SKM-1 treated with dmso at 0.1 percent for 144 hours (cell line): ENCODE data around the gene GALK1.
"Not testable (repeated sequence)": the region's sequence is repeated elsewhere in the genome, so short reads cannot be mapped to it uniquely, and the experiment has no call there.

Experiments used
- DNase-seq: peaks from one replicate; lab custom pipeline; 2025; ENCODE audit not compliant: unreplicated experiment; lab: John Stamatoyannopoulos, UW

GALK1 gene

GRCh38 chr17:75767881-75768280 is 2.9 kb upstream of the GALK1 start:
- no peak for DNase-seq

GRCh38 chr17:75765981-75766380 is 989 bp upstream of the GALK1 start:
- no peak for DNase-seq

- DNase-seq: no peak
These were observed 628 bp downstream of the GALK1 start for GRCh38 chr17:75764417-75764710.

GRCh38 chr17:75763613-75764416 is 1.2 kb downstream of the GALK1 start:
- no peak for DNase-seq

GRCh38 chr17:75763269-75763607 is 1.8 kb downstream of the GALK1 start:
- no peak for DNase-seq

GRCh38 chr17:75762513-75763268 is 2.3 kb downstream of the GALK1 start:
- no peak for DNase-seq

GRCh38 chr17:75759978-75760640 is 4.9 kb downstream of the GALK1 start:
- DNase-seq: not testable (repeated sequence)

- DNase-seq: no peak
These were observed 5.5 kb downstream of the GALK1 start for GRCh38 chr17:75759457-75759856.

GRCh38 chr17:75758131-75758905 is 6.7 kb downstream of the GALK1 start:
- no peak for DNase-seq

- DNase-seq: no peak
These were observed 7.8 kb downstream of the GALK1 start for GRCh38 chr17:75757086-75757681.

GRCh38 chr17:75756451-75757085 is 8.4 kb downstream of the GALK1 start:
- no peak for DNase-seq

- no peak for DNase-seq
These were observed 9.0 kb downstream of the GALK1 start for GRCh38 chr17:75755990-75756389.

- no peak for DNase-seq
These were observed 9.6 kb downstream of the GALK1 start for GRCh38 chr17:75755205-75755901.

GRCh38 chr17:75754378-75755204 is 10.4 kb downstream of the GALK1 start:
- no peak for DNase-seq

- DNase-seq: peak; percentile 55
These were observed 11.2 kb downstream of the GALK1 start for GRCh38 chr17:75753514-75754377.

- no peak for DNase-seq
These were observed 12.0 kb downstream of the GALK1 start for GRCh38 chr17:75752802-75753513.

- no peak for DNase-seq
These were observed 12.6 kb downstream of the GALK1 start for GRCh38 chr17:75752405-75752709.
